SK-N-MC (cell line): ENCODE results near the gene KRT31.

Experiments used
- DNase-seq: peaks from one replicate; pipeline ENCODE4 v3.0.0-alpha.2; 2011; ENCODE audit warnings: low read depth, low spot score
- H3K27ac ChIP-seq: fragments of 200-600 bp; sonication (generic); 2 replicates; pipeline ENCODE4 v1.5.1; 2016; ENCODE audit warnings: mixed run types
- H3K36me3 ChIP-seq: fragments of 200-600 bp; sonication (generic); 2 replicates; pipeline ENCODE4 v1.6.1; 2017; ENCODE audit warnings: antibody characterized with exemption, low read length, mixed read lengths; ENCODE audit not compliant: insufficient read depth
- H3K4me3 ChIP-seq: fragments of 200-600 bp; sonication (generic); 2 replicates; pipeline ENCODE4 v1.5.1; 2016
- H3K9ac ChIP-seq: fragments of 200-600 bp; sonication (generic); 2 replicates; pipeline ENCODE4 v1.8.0; 2017; ENCODE audit warnings: mixed run types, mixed read lengths; ENCODE audit not compliant: insufficient read length
- H3K9me3 ChIP-seq: fragments of 200-600 bp; sonication (generic); 2 replicates; pipeline ENCODE4 v1.6.1; 2017; ENCODE audit warnings: low read depth, mild to moderate bottlenecking, antibody characterized with exemption, low read length, moderate library complexity, mixed read lengths
- EZH2 ChIP-seq: fragments of 200-600 bp; sonication (generic); IDR thresholded peaks from one replicate; pipeline ENCODE4 v1.6.1; 2017; ENCODE audit warnings: antibody characterized with exemption
- FOXP2 ChIP-seq: optimal IDR thresholded peaks from 2 replicates; pipeline ENCODE3; 2011; ENCODE audit warnings: mild to moderate bottlenecking, moderate library complexity; ENCODE audit not compliant: insufficient read depth; ENCODE audit errors: extremely low read length, control extremely low read depth
- POLR2AphosphoS5 ChIP-seq: IDR thresholded peaks from 2 replicates; pipeline ENCODE4 v1.6.1; 2012; ENCODE audit warnings: mild to moderate bottlenecking, low read depth, low read length, borderline replicate concordance

The KRT31 gene

DNA sequence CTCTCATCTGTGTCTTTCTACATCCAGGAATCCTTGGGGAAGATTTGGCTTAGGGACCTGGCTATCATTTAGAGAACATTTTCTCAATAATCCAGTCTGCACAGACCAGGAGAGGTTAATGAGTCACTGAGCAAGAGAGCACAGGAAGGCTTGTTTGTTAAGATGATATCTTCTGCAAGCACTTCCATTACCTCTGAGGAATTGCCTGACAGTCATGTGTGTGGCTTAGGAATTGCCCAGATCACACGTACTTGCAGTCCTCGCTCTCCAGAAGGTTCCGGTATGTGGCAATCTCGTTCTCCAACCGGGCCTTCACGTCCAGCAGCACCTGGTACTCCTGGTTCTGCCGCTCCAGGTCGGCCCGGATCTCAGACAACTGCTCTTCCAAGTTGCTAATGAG lies 23.7 kb upstream of the KRT31 start:
- no peak for DNase-seq
- no peak for TF ChIP-seq EZH2
- TF ChIP-seq FOXP2, result no peak
- TF ChIP-seq POLR2AphosphoS5, result no peak
- Histone ChIP-seq H3K9me3 (no peaks in the 10 kb centered on the region), H3K36me3 (no peaks in the 10 kb centered on the region), H3K9ac (no peak overlapping the region), H3K4me3 (no peak overlapping the region), H3K27ac (no peak overlapping the region)

DNA sequence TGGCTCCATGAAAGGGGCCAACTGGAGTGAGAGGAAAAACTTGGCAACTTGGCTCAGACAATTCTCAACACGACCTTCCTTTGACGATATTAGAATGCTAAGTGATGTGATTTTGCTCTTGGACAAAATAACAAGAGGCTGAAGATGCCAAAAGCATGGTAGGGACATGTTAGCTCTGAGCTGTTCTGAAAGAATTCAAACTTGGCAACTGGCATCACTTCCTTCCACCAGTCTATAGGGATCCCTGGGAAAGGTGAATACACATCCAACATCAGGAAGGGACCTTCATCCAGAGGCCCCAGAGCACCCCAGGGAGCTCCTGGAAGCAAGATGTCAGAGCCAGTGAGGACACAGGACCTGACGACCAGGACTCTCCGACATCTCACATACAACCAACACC lies 22.7 kb upstream of the KRT31 start:
- H3K9ac ChIP-seq, result no peak overlapping the region
- DNase-seq, result no peak
- no peaks in the 10 kb centered on the region for H3K9me3 ChIP-seq
- no peak overlapping the region for H3K27ac ChIP-seq
- TF ChIP-seq EZH2 (no peak), FOXP2 (no peak), POLR2AphosphoS5 (no peak)
- H3K4me3 ChIP-seq, result no peak overlapping the region
- H3K36me3 ChIP-seq, result no peaks in the 10 kb centered on the region

DNA sequence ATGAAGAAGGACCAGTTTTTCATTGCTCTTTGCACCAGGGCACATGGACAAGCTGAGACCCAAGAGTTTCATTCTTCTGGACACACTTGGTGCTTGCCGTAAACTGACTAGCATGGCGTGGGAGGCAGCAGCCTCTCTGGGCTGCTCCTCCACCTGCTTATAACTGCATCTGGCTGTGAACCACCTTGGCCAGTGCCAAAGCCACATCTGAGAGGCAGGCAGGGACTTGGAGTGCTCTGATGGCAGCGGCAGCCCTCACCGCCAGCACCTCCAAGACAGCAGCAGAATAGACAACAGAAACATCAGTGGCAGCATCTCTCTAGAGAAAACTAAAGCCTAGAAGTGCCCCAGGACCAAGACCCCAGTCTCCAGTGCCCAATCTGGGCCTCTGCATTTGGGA lies 22.3 kb upstream of the KRT31 start:
- H3K4me3 ChIP-seq, result no peak overlapping the region
- H3K9me3 ChIP-seq, result no peaks in the 10 kb centered on the region
- H3K36me3 ChIP-seq, result no peaks in the 10 kb centered on the region
- DNase-seq, result no peak
- no peak for TF ChIP-seq FOXP2
- TF ChIP-seq EZH2, result no peak
- TF ChIP-seq POLR2AphosphoS5, result no peak
- no peak overlapping the region for H3K27ac ChIP-seq
- no peak overlapping the region for H3K9ac ChIP-seq

- Histone ChIP-seq H3K4me3 (no peak overlapping the region), H3K36me3 (no peaks in the 10 kb centered on the region), H3K27ac (no peak overlapping the region), H3K9ac (no peak overlapping the region), H3K9me3 (no peaks in the 10 kb centered on the region)
- no peak for TF ChIP-seq EZH2
- TF ChIP-seq FOXP2, result no peak
- TF ChIP-seq POLR2AphosphoS5, result no peak
- DNase-seq, result no peak
Measured at GRCh38 chr17:41418116-41418860, 20.9 kb upstream of the KRT31 start.

- DNase-seq, result no peak
- H3K9me3 ChIP-seq, result no peaks in the 10 kb centered on the region
Measured at GRCh38 chr17:41417576-41418015, 20.2 kb upstream of the KRT31 start.

GRCh38 chr17:41417127-41417526 lies 19.7 kb upstream of the KRT31 start:
- no peaks in the 10 kb centered on the region for H3K9me3 ChIP-seq
- TF ChIP-seq EZH2 (no peak), FOXP2 (no peak), POLR2AphosphoS5 (no peak)
- DNase-seq, result no peak
- no peak overlapping the region for H3K9ac ChIP-seq
- H3K4me3 ChIP-seq, result no peak overlapping the region
- no peak overlapping the region for H3K27ac ChIP-seq
- no peaks in the 10 kb centered on the region for H3K36me3 ChIP-seq

More at GRCh38 chr17:41417576-41418015, 20.2 kb upstream of the KRT31 start:
- Histone ChIP-seq H3K36me3 (no peaks in the 10 kb centered on the region), H3K4me3 (no peak overlapping the region), H3K9ac (no peak overlapping the region), H3K27ac (no peak overlapping the region)
- TF ChIP-seq POLR2AphosphoS5, result no peak
- TF ChIP-seq EZH2, result no peak
- no peak for TF ChIP-seq FOXP2

DNA sequence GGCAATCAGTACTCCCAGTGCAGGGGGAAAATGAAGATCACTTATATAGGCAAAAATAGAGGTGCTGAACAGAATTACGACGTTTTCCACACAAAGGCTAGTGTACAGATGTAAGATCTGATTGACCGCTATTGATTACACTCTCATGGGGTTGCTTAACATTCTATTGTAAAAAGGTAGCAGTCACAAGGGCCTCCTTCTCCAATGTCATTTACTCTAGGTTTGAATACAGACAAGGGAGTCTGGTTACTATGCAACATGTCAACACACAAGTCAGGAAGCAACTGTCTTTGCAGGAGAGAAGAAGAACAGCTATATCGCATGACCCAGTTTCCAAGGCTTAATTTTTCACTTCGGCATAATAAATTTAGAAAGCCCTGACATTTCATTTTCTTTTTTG lies 19.1 kb upstream of the KRT31 start:
- H3K36me3 ChIP-seq, result no peaks in the 10 kb centered on the region
- H3K27ac ChIP-seq, result no peak overlapping the region
- H3K9me3 ChIP-seq, result no peaks in the 10 kb centered on the region
- no peak overlapping the region for H3K4me3 ChIP-seq
- TF ChIP-seq EZH2, result no peak
- TF ChIP-seq FOXP2, result no peak
- no peak for TF ChIP-seq POLR2AphosphoS5
- no peak for DNase-seq
- no peak overlapping the region for H3K9ac ChIP-seq

- TF ChIP-seq EZH2, result no peak
- no peak for TF ChIP-seq POLR2AphosphoS5
- TF ChIP-seq FOXP2, result no peak
- Histone ChIP-seq H3K36me3 (no peaks in the 10 kb centered on the region), H3K4me3 (no peak overlapping the region), H3K9me3 (no peaks in the 10 kb centered on the region), H3K27ac (no peak overlapping the region), H3K9ac (no peak overlapping the region)
- DNase-seq, result no peak
Measured at GRCh38 chr17:41415833-41416335, 18.5 kb upstream of the KRT31 start.

GRCh38 chr17:41415411-41415810 lies 18.0 kb upstream of the KRT31 start:
- H3K4me3 ChIP-seq, result no peak overlapping the region
- no peak for DNase-seq
- H3K9ac ChIP-seq, result no peak overlapping the region
- TF ChIP-seq FOXP2 (no peak), POLR2AphosphoS5 (no peak), EZH2 (no peak)
- no peaks in the 10 kb centered on the region for H3K9me3 ChIP-seq
- H3K36me3 ChIP-seq, result no peaks in the 10 kb centered on the region
- no peak overlapping the region for H3K27ac ChIP-seq

GRCh38 chr17:41413982-41414381 lies 16.6 kb upstream of the KRT31 start:
- H3K27ac ChIP-seq, result no peak overlapping the region
- H3K36me3 ChIP-seq, result no peaks in the 10 kb centered on the region
- H3K9ac ChIP-seq, result no peak overlapping the region
- no peaks in the 10 kb centered on the region for H3K9me3 ChIP-seq
- H3K4me3 ChIP-seq, result no peak overlapping the region
- no peak for TF ChIP-seq EZH2
- TF ChIP-seq POLR2AphosphoS5, result no peak
- no peak for TF ChIP-seq FOXP2
- DNase-seq, result no peak
